Spleen (tissue), 13 donors: Measurements from ENCODE around the gene EXOC1L. TPM values are rescaled to one million over a fixed set of nuclear protein-coding genes. Genes with fewer than 3 reads are reported as not detected.

Experiments
- DNase-seq: peaks from one replicate; pipeline ENCODE4 v3.0.0-alpha.2; 2020
- H3K27ac ChIP-seq, 8 donors: fragments of 200-600 bp; sonication (generic) in 7 of 8; 1 replicate in 4 of 8; 2 replicates in 4 of 8; pipeline versions ENCODE4 v1.5.0 to v1.8.0; 2016 to 2021; ENCODE audit warnings: inconsistent platforms in 4 of 8, mild to moderate bottlenecking in 4 of 8, moderate library complexity in 1 of 8
- H3K27me3 ChIP-seq, 7 donors: fragments of 200-600 bp; sonication (generic) in 6 of 7; replicated peaks in 1 of 7; 1 replicate in 4 of 7; 2 replicates in 3 of 7; pipeline versions ENCODE4 v1.5.0 to v1.8.0; 2016 to 2021; ENCODE audit warnings: inconsistent platforms in 3 of 7, mild to moderate bottlenecking in 1 of 7
- H3K36me3 ChIP-seq, 6 donors: fragments of 200-600 bp; sonication (generic) in 5 of 6; 1 replicate in 4 of 6; 2 replicates in 2 of 6; pipeline versions ENCODE4 v1.5.0 to v1.8.0; 2016 to 2021; ENCODE audit warnings: inconsistent platforms in 2 of 6
- H3K4me1 ChIP-seq, 6 donors: fragments of 200-600 bp; sonication (generic) in 5 of 6; 1 replicate in 3 of 6; 2 replicates in 3 of 6; pipeline versions ENCODE4 v1.5.0 to v1.8.0; 2016 to 2021; ENCODE audit warnings: inconsistent platforms in 3 of 6
- H3K4me3 ChIP-seq, 8 donors: fragments of 200-600 bp; sonication (generic) in 7 of 8; 1 replicate in 4 of 8; 2 replicates in 4 of 8; pipeline versions ENCODE4 v1.5.0 to v1.8.0; 2016 to 2021; ENCODE audit warnings: inconsistent platforms in 4 of 8, mild to moderate bottlenecking in 4 of 8, moderate library complexity in 2 of 8
- H3K9me3 ChIP-seq, 8 donors: fragments of 200-600 bp; sonication (generic) in 7 of 8; 1 replicate in 4 of 8; 2 replicates in 4 of 8; pipeline versions ENCODE4 v1.5.0 to v1.8.0; 2016 to 2021; ENCODE audit warnings: inconsistent platforms in 4 of 8
- POLR2A ChIP-seq, 3 donors: fragments of 450-650 bp; IDR thresholded peaks; one replicate each; pipeline ENCODE4 v1.5.1; 2017; ENCODE audit warnings: antibody characterized with exemption in 3 of 3, mild to moderate bottlenecking in 1 of 3
- POLR2AphosphoS5 ChIP-seq, 3 donors: sonication (generic); formaldehyde crosslinking; IDR thresholded peaks; one replicate each; pipeline ENCODE4 v1.5.1; 2017; ENCODE audit warnings: antibody characterized with exemption in 3 of 3
- WGBS, 5 donors: extraction: QIAGEN DNeasy Blood & Tissue Kit in 3 of 5; methylation state at CpG; one replicate each; pipeline versions ENCODE4 v1.1.5 to v1.1.7; 2013 to 2018; 5-methylcytosine and 5-hydroxymethylcytosine counted together
- intact Hi-C: fragments of 100-400 bp; cut with DNase I; formaldehyde crosslinking; loops from one replicate; pipeline ENCODE4 v1.15.0; 2023; ENCODE audit warnings: low total_unique reads
- long read RNA-seq, 2 donors: transcript quantifications; one replicate each; lab custom pipeline, GENCODE V29; 2026
- polyA plus RNA-seq, 3 donors: library from polyadenylated mRNA; stranded (reverse); fragments of 200-250 nt; gene quantifications; one replicate each; pipeline ENCODE4 v1.2.1, GENCODE V29; 2013
- total RNA-seq, 7 donors: library from RNA; depleted of rRNA in 3 of 7; stranded (reverse); fragments of >200 nt in 3 of 7; fragmentation: NEBNext Ultra II Directional in 4 of 7; extraction: Animal tissue kit (Norgen Biotek cat#: 25700) in 4 of 7; gene quantifications; one replicate each; pipeline versions ENCODE4 v1.1.0 to v1.2.1, GENCODE V29; 2016 to 2021
- TF ChIP-seq, protein P1 (sequence below), 11 experiments: fragments of 200-600 bp in 7 of 11; fragments of 450-650 bp in 4 of 11; sonication (generic) in 4 of 11; IDR thresholded peaks in 8 of 11; conservative IDR thresholded peaks in 3 of 11; 1 replicate in 7 of 11; 2 replicates in 4 of 11; pipeline versions ENCODE4 v1.4.0 to v1.8.0; 2016 to 2021; ENCODE audit warnings: antibody characterized with exemption in 11 of 11, inconsistent platforms in 4 of 11, mild to moderate bottlenecking in 1 of 11
- donor health status: healthy with polysubstance abuse.
- donor health status: DM: no; HTN: no; CAD: no; lungs with moderate emphysema.
- donor health status: DM: no; HTN: no; CAD: no.
- donor health status: Bipolar disorder and iron deficiency.
- donor health status: healthy.
- donor health status: DM: no; HTN: no; CAD: no.
- donor health status: DM: yes; HTN: yes; CAD: no.

EXOC1L gene
- total RNA-seq (not detected), polyA plus RNA-seq (not detected)
- long read RNA-seq, donor 1 = 0 reads
- long read RNA-seq, donor 2 = 0 reads

DNA sequence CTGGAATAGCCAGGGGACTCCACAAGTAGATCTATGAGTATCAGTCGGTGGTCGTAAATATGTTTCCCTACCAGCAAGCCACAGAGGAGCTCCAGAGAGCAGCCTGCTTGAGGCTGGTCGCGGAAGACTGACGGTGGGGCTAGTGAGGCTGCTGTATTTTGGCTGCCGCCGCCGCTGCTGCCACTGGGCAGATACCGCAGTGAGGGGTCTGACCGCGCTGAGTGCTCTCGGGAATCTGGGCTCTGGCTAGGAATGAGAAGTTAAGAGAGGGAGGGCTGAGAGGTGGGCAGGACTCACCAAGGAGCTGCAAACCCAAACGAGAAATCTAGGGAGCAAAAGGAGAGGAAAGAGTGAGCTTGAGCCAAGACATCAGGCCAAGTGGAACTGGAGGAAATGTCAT is at the start of gene EXOC1L:
EXOC1L (plus strand) TSS at position 157 of the 400 bp plus-strand sequence; CDS start at position 394, 237 bp downstream.
- WGBS, 5 donors = 7 to 11% (median 11%) methylated on average over 13 of the region's 13 CpGs
- no peaks in the 10 kb centered on the region for H3K4me1 ChIP-seq
- intact Hi-C loops = no loop called here
- DNase-seq = no peak
- no peaks in the 10 kb centered on the region for H3K36me3 ChIP-seq
- TF ChIP-seq, protein P1, sequence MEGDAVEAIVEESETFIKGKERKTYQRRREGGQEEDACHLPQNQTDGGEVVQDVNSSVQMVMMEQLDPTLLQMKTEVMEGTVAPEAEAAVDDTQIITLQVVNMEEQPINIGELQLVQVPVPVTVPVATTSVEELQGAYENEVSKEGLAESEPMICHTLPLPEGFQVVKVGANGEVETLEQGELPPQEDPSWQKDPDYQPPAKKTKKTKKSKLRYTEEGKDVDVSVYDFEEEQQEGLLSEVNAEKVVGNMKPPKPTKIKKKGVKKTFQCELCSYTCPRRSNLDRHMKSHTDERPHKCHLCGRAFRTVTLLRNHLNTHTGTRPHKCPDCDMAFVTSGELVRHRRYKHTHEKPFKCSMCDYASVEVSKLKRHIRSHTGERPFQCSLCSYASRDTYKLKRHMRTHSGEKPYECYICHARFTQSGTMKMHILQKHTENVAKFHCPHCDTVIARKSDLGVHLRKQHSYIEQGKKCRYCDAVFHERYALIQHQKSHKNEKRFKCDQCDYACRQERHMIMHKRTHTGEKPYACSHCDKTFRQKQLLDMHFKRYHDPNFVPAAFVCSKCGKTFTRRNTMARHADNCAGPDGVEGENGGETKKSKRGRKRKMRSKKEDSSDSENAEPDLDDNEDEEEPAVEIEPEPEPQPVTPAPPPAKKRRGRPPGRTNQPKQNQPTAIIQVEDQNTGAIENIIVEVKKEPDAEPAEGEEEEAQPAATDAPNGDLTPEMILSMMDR (IDR thresholded peaks at IDR 0.05 in 8 of 11, conservative IDR thresholded peaks at IDR 0.05 in 3 of 11) = no peak
- H3K4me3 ChIP-seq = peak within 1 kb of the TSS in 1 of 8 donors; percentile 11
- no peak within 1 kb of the TSS for H3K27ac ChIP-seq
- H3K27me3 ChIP-seq = peaks cover 0 to 35% (median 0%) of the 10 kb centered on the region in 7 donors
- no peaks in the 10 kb centered on the region for H3K9me3 ChIP-seq

DNA sequence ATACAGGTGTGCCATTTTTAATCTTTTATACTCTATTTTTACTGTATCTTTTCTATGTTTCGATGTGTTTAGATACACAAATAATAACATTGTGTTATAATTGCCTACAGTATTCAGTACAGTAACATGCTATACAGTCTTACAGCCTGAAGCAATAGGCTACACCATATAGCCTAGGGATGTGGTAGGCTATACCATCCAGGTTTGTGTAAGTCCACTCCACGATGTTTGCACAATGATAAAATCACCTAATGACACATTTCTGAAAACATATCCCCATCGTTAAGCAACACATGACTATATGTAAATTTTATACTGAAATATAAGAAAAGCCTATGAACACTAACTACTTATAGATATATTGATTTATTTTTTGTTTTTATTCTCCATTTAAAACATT is 48.9 kb upstream of the EXOC1L start:
- WGBS, 5 donors = 80 to 88% (median 87%) methylated on average over 3 of the region's 3 CpGs
- Histone ChIP-seq H3K4me3 (no peak overlapping the region), H3K4me1 (no peaks in the 10 kb centered on the region), H3K9me3 (no peaks in the 10 kb centered on the region), H3K36me3 (no peaks in the 10 kb centered on the region), H3K27me3 (peaks cover 0 to 5% (median 0%) of the 10 kb centered on the region in 7 donors), H3K27ac (no peak overlapping the region)
- TF ChIP-seq, protein P1 (IDR thresholded peaks at IDR 0.05 in 8 of 11, conservative IDR thresholded peaks at IDR 0.05 in 3 of 11) = no peak
- TF ChIP-seq POLR2A (IDR thresholded peaks at IDR 0.05) (no peak), POLR2AphosphoS5 (IDR thresholded peaks at IDR 0.05) (no peak)
- intact Hi-C loops = no loop called here
- DNase-seq = no peak

- Histone ChIP-seq H3K27me3 (no peaks in the 10 kb centered on the region), H3K27ac (no peak overlapping the region), H3K9me3 (peaks cover 0 to 5% (median 0%) of the 10 kb centered on the region in 8 donors), H3K4me1 (no peaks in the 10 kb centered on the region), H3K4me3 (no peak overlapping the region), H3K36me3 (no peaks in the 10 kb centered on the region)
- intact Hi-C loops = no loop called here
- 80 to 91% (median 86%) methylated on average over 2 of the region's 2 CpGs for WGBS, 5 donors
- DNase-seq = no peak
- TF ChIP-seq, protein P1 (IDR thresholded peaks at IDR 0.05 in 8 of 11, conservative IDR thresholded peaks at IDR 0.05 in 3 of 11) = no peak
- TF ChIP-seq POLR2AphosphoS5 (IDR thresholded peaks at IDR 0.05) (no peak), POLR2A (IDR thresholded peaks at IDR 0.05) (no peak)
Observed at GRCh38 chr4:55781341-55781740, 38.2 kb upstream of the EXOC1L start.

DNA sequence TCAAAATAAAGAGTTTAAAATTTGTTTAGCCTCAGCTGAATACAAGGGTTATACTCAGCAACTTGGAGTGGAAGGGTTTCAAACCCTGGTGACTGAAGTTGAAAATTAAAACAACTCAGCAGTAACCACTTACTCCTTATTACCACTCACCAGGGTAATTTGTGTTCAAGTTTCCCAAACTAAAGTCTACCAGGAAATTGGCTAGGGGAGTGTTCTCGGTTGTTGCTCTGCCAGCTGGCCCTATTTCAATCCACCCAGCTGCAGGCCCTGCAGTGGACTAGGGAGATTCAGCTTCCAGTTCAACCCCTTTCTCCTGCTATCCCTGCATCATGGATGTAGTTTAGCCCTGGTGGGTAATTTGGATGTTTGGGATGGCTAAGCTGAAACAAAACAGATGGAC is 37.8 kb upstream of the EXOC1L start:
- Histone ChIP-seq H3K4me1 (no peaks in the 10 kb centered on the region), H3K4me3 (no peak overlapping the region), H3K27me3 (no peaks in the 10 kb centered on the region), H3K27ac (no peak overlapping the region), H3K36me3 (no peaks in the 10 kb centered on the region), H3K9me3 (peaks cover 0 to 1% (median 0%) of the 10 kb centered on the region in 8 donors)
- intact Hi-C loops = no loop called here
- WGBS, 5 donors = 50 to 78% (median 75%) methylated on average over 1 of the region's 1 CpG
- TF ChIP-seq, protein P1 (IDR thresholded peaks at IDR 0.05 in 8 of 11, conservative IDR thresholded peaks at IDR 0.05 in 3 of 11) = no peak
- no peak for TF ChIP-seq POLR2AphosphoS5 (IDR thresholded peaks at IDR 0.05)
- TF ChIP-seq POLR2A (IDR thresholded peaks at IDR 0.05) = no peak
- no peak for DNase-seq
